ENCODE measurements around the gene UBE3B.

GRCh38 chr12:109573914-109574244 lies 96.4 kb downstream of the UBE3B start:
- TF ChIP-seq POLR2AphosphoS5 (IDR thresholded peaks at IDR 0.05): no peak
- TF ChIP-seq, protein P1, sequence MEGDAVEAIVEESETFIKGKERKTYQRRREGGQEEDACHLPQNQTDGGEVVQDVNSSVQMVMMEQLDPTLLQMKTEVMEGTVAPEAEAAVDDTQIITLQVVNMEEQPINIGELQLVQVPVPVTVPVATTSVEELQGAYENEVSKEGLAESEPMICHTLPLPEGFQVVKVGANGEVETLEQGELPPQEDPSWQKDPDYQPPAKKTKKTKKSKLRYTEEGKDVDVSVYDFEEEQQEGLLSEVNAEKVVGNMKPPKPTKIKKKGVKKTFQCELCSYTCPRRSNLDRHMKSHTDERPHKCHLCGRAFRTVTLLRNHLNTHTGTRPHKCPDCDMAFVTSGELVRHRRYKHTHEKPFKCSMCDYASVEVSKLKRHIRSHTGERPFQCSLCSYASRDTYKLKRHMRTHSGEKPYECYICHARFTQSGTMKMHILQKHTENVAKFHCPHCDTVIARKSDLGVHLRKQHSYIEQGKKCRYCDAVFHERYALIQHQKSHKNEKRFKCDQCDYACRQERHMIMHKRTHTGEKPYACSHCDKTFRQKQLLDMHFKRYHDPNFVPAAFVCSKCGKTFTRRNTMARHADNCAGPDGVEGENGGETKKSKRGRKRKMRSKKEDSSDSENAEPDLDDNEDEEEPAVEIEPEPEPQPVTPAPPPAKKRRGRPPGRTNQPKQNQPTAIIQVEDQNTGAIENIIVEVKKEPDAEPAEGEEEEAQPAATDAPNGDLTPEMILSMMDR (IDR thresholded peaks at IDR 0.05): no peak

All from prostate gland (tissue), 2 donors.